Nephron (organoid): ENCODE measurements around the gene MATN3.
A peak's percentile ranks its signal among the peaks of the same experiment; 100 is the strongest.

Experiments
- H3K27ac Mint-ChIP-seq, 3 experiments: 2 replicates each; pipeline ENCODE4 v1.8.0; 2020; ENCODE audit warnings: mixed read lengths in 3 of 3, mild to moderate bottlenecking in 2 of 3, moderate library complexity in 1 of 3
- H3K27me3 Mint-ChIP-seq: 2 replicates; pipeline ENCODE4 v1.8.0; 2021; ENCODE audit warnings: low read depth, mild to moderate bottlenecking, moderate library complexity, mixed read lengths
- H3K36me3 Mint-ChIP-seq: 2 replicates; pipeline ENCODE4 v1.8.0; 2020; ENCODE audit warnings: low read depth, mixed read lengths
- H3K4me1 Mint-ChIP-seq: 2 replicates; pipeline ENCODE4 v1.8.0; 2020; ENCODE audit warnings: mixed read lengths
- H3K4me3 Mint-ChIP-seq, 3 experiments: 2 replicates each; pipeline ENCODE4 v1.8.0; 2020; ENCODE audit warnings: mild to moderate bottlenecking in 3 of 3, mixed read lengths in 3 of 3, moderate library complexity in 2 of 3
- H3K9me3 Mint-ChIP-seq: 2 replicates; pipeline ENCODE4 v1.8.0; 2020; ENCODE audit warnings: mixed read lengths
- TF ChIP-seq, protein P1 (sequence below), 3 experiments: fragments of 200-600 bp; sonication (generic); IDR thresholded peaks; one replicate each; pipeline ENCODE4 v1.5.0; 2021; ENCODE audit warnings: antibody characterized with exemption in 3 of 3; ENCODE audit not compliant: unreplicated experiment in 3 of 3

MATN3 gene

GRCh38 chr2:19990416-19990728, 22.1 kb downstream of the MATN3 start:
- no peak overlapping the region for H3K27ac Mint-ChIP-seq
- H3K4me3 Mint-ChIP-seq = peak overlapping the region; percentile 95 to 98 (median 97)
- H3K9me3 Mint-ChIP-seq = no peaks in the 10 kb centered on the region
- H3K27me3 Mint-ChIP-seq = peaks cover 12% of the 10 kb centered on the region
- H3K4me1 Mint-ChIP-seq = peaks cover 22% of the 10 kb centered on the region
- H3K36me3 Mint-ChIP-seq = peaks cover 13% of the 10 kb centered on the region
- TF ChIP-seq, protein P1, sequence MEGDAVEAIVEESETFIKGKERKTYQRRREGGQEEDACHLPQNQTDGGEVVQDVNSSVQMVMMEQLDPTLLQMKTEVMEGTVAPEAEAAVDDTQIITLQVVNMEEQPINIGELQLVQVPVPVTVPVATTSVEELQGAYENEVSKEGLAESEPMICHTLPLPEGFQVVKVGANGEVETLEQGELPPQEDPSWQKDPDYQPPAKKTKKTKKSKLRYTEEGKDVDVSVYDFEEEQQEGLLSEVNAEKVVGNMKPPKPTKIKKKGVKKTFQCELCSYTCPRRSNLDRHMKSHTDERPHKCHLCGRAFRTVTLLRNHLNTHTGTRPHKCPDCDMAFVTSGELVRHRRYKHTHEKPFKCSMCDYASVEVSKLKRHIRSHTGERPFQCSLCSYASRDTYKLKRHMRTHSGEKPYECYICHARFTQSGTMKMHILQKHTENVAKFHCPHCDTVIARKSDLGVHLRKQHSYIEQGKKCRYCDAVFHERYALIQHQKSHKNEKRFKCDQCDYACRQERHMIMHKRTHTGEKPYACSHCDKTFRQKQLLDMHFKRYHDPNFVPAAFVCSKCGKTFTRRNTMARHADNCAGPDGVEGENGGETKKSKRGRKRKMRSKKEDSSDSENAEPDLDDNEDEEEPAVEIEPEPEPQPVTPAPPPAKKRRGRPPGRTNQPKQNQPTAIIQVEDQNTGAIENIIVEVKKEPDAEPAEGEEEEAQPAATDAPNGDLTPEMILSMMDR (IDR thresholded peaks at IDR 0.05; ENCODE audit: unreplicated experiment in 3 of 3) = no peak

DNA sequence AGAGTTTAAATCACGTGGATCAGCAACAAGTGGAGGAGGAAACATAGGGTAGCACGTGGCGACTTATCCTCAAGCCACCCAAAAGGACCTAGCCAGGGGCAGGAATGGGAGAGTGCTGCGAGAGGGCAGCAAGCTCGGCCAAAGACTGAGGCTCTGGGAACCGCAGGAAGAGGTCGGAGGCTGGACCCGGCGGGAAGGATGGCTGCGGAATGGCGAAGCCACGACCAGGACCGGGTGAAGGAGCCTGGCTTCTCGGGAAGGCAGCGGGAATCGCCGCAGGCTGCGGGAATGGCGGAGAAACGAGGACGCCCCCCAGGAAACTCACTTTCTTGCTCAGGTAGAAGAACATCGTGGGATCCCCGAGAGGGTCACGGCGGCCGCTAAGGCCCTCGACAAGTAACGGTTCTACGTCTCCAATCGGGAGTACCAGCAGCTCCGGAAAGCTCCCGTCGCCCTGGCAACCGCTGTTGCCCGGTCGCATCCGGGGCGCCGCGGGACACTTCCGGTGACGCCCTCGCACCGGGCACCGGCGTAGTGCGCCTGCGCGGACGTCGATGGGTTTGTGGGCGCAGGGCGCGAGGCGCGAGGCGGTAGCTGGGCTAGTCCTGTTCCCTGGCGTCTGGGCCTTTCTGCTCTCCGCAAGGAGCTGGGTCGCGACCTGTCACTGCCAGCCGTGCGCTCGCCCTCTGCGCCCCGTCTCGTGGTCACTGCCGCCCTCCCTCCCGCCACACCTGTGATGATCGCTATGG, 22.6 kb downstream of the MATN3 start, which contains the start of gene WDR35:
Gene WDR35 (minus strand): TSS at position 439 of the 749 bp plus-strand sequence. CDS start 90 bp downstream, at position 349.
- H3K36me3 Mint-ChIP-seq = peaks cover 13% of the 10 kb centered on the region
- no peaks in the 10 kb centered on the region for H3K9me3 Mint-ChIP-seq
- peaks cover 12% of the 10 kb centered on the region for H3K27me3 Mint-ChIP-seq
- H3K27ac Mint-ChIP-seq = peak within 1 kb of the TSS; percentile 53 to 84 (median 77)
- TF ChIP-seq, protein P1 (IDR thresholded peaks at IDR 0.05; ENCODE audit: unreplicated experiment in 3 of 3) = no peak
- H3K4me3 Mint-ChIP-seq = peak within 1 kb of the TSS; percentile 95 to 98 (median 97)
- peaks cover 22% of the 10 kb centered on the region for H3K4me1 Mint-ChIP-seq

DNA sequence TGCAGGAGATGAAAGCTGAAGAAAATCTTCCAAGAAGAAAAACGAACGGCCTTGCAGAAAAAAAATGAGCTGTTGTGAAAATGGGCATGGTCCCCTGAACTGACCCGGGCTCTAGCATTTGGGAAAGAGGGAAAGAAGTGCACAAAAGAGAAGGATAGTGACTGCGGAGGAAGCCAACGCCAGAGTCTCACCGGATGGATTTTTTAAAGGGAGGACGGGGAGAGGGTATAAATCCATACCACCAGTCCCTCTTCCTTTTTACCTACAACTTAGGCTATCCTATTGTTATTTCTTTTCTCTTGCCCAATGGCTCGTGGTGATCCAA, 23.2 kb downstream of the MATN3 start:
- H3K27ac Mint-ChIP-seq = peak overlapping the region; percentile 53 to 84 (median 77)
- peaks cover 22% of the 10 kb centered on the region for H3K4me1 Mint-ChIP-seq
- no peaks in the 10 kb centered on the region for H3K9me3 Mint-ChIP-seq
- TF ChIP-seq, protein P1 (IDR thresholded peaks at IDR 0.05; ENCODE audit: unreplicated experiment in 3 of 3) = no peak
- peak overlapping the region; percentile 95 to 98 (median 97) for H3K4me3 Mint-ChIP-seq
- peaks cover 13% of the 10 kb centered on the region for H3K36me3 Mint-ChIP-seq
- peaks cover 12% of the 10 kb centered on the region for H3K27me3 Mint-ChIP-seq

DNA sequence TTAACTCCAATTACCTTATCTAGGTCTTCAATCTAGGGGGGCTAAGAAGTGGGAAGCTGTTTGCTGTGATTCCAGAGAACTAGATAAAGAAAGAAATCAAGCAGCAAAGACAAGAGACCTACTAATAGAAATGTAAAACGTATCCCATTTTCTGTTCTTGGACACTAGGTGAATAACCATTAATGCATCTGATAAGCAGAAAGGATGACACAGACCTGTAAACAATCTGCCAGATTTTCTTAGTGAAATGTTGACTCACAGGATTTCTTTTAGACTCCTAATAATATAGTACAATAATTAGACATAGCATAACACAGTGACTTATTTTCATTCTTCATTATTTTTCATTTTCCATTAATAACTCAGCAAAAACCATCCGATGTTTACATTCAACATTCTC, 23.9 kb downstream of the MATN3 start:
- Mint-ChIP-seq H3K27me3 (peaks cover 12% of the 10 kb centered on the region), H3K9me3 (no peaks in the 10 kb centered on the region), H3K36me3 (peaks cover 13% of the 10 kb centered on the region), H3K4me3 (peak overlapping the region; percentile 95 to 98 (median 97)), H3K27ac (peak overlapping the region in 1 of 3 experiments; percentile 77), H3K4me1 (peaks cover 22% of the 10 kb centered on the region)
- TF ChIP-seq, protein P1 (IDR thresholded peaks at IDR 0.05; ENCODE audit: unreplicated experiment in 3 of 3) = no peak

- H3K36me3 Mint-ChIP-seq = peaks cover 13% of the 10 kb centered on the region
- H3K9me3 Mint-ChIP-seq = no peaks in the 10 kb centered on the region
- TF ChIP-seq, protein P1 (IDR thresholded peaks at IDR 0.05; ENCODE audit: unreplicated experiment in 3 of 3) = no peak
- H3K4me3 Mint-ChIP-seq = peak overlapping the region; percentile 95 to 98 (median 97)
- H3K27me3 Mint-ChIP-seq = peaks cover 12% of the 10 kb centered on the region
- no peak overlapping the region for H3K27ac Mint-ChIP-seq
- peaks cover 22% of the 10 kb centered on the region for H3K4me1 Mint-ChIP-seq
Observed at GRCh38 chr2:19987936-19988335, 24.5 kb downstream of the MATN3 start.

- H3K4me1 Mint-ChIP-seq = no peaks in the 10 kb centered on the region
- no peaks in the 10 kb centered on the region for H3K9me3 Mint-ChIP-seq
- no peak overlapping the region for H3K27ac Mint-ChIP-seq
- TF ChIP-seq, protein P1 (IDR thresholded peaks at IDR 0.05; ENCODE audit: unreplicated experiment in 3 of 3) = no peak
- peaks cover 34% of the 10 kb centered on the region for H3K36me3 Mint-ChIP-seq
- no peaks in the 10 kb centered on the region for H3K27me3 Mint-ChIP-seq
- no peak overlapping the region for H3K4me3 Mint-ChIP-seq
Observed at GRCh38 chr2:19982268-19982667, 30.2 kb downstream of the MATN3 start.
